Measurements from ENCODE around the gene TBC1D9B.
A peak's percentile ranks its signal among the peaks of the same experiment; 100 is the strongest.

Gene TBC1D9B

GRCh38 chr5:179820483-179821297, 87.0 kb downstream of the TBC1D9B start, which contains the start of gene SQSTM1:
SQSTM1 (plus strand) TSS chr5:179820905; CDS start chr5:179820937, 32 bp downstream.
- DNase-seq (ENCODE audit: low read depth): peak; percentile 58

DNA sequence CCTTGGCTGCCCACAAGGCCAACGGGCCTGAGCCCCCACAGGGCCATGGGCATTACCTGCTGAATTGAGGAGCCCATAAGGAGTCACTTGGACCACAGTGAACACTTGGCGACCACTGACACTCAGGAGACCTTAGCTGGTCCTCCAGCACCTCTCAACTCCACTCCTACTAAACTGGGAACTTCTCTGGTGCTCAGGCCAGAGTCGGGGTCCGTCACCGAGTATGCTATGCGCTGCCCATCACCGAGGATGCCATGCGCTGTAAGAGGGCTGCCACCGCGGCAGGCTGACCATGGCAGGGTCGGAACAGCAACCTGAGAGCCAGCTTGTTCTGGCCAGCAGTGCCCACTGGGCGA, 87.6 kb downstream of the TBC1D9B start:
- no peak for DNase-seq (ENCODE audit: low read depth)

GRCh38 chr5:179819296-179820126, 88.2 kb downstream of the TBC1D9B start:
- DNase-seq (ENCODE audit: low read depth): no peak

- peak; percentile 70 for DNase-seq (ENCODE audit: low read depth)
Measured at GRCh38 chr5:179818746-179819295, 88.9 kb downstream of the TBC1D9B start.

- no peak for DNase-seq (ENCODE audit: low read depth)
Measured at GRCh38 chr5:179817890-179818745, 89.6 kb downstream of the TBC1D9B start.

GRCh38 chr5:179817470-179817840, 90.2 kb downstream of the TBC1D9B start:
- DNase-seq (ENCODE audit: low read depth): no peak

GRCh38 chr5:179816796-179817469, 90.8 kb downstream of the TBC1D9B start:
- DNase-seq (ENCODE audit: low read depth): no peak

- DNase-seq (ENCODE audit: low read depth): no peak
Measured at GRCh38 chr5:179816401-179816795, 91.3 kb downstream of the TBC1D9B start.

DNA sequence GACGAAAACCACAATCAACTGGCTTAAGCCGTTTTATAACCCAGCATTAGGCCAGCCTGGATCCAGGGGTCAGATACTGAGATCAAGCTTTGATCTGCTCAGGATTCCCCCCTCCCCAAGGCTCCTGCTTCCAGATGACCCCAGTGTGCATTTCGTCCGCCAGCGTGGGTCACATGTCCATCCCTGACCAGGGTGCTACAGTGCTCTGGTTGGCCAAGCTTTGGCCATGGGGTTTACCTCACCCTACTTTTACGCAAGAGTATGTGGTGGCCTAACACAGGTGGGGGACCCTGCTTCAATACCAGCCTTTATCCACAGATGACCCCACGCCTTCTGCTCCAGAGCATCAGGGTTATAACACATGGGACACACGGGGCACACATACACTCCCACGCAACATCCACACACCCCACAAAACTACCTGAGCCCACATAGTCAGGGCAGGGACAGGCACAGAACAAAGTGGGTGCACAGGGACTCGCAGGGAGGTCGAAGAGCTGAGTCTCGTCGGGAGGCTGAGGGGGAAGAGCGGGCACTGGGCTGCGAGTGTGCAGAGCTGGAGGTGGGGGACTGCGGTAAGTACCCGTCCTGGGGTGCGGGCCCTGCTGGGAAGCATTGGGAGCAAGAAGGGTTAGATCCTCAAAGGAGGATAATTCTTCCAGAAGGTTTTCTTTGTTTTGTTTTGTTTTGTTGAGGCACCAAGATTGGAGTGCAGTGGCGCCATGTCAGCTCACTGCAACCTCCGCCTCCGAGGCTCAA, 92.0 kb downstream of the TBC1D9B start:
- no peak for DNase-seq (ENCODE audit: low read depth)

GRCh38 chr5:179814090-179814489, 93.6 kb downstream of the TBC1D9B start:
- no peak for DNase-seq (ENCODE audit: low read depth)

DNA sequence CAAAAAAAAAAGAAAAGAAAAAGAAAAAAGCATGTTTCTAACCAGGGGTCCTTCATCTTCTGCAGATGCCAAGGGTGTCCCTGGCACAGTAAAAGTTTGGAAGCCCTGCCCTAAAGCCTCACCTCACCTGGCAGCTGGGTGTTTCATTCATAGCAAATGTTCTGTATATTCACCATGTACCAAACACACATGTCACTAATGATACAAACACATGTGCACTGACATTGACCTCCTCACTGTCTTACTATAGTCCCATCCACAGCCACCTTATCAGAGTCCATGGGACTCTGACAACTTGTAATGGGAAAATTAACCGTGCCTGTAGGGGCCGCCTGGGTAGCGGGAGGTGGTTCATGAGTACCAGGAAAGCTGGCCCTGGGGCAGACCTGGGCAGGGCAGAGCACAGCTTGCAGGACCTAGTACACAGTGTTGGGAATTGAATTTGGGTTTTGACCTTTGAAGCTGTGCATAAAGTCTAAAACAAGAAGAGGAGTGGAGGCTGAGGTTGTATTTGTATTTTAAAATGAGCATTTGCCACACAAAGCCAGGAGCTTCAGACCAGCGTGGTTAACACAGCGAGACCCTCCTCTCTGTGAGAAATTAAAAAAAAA, 94.6 kb downstream of the TBC1D9B start:
- DNase-seq (ENCODE audit: low read depth): no peak

- DNase-seq (ENCODE audit: low read depth): no peak
Measured at GRCh38 chr5:179812135-179812825, 95.4 kb downstream of the TBC1D9B start.

Data from stimulated activated CD8-positive, alpha-beta memory T cell treated with anti-CD3 and anti-CD28 coated beads, Interleukin-7, amount 100 ng/mL, for 24 hours (primary cell).